GM12878 (cell line): ENCODE data around the gene PCTP. TPM values are rescaled to one million over a fixed set of nuclear protein-coding genes. Genes with fewer than 3 reads are reported as not detected.

Experiments used
- ATAC-seq: fragments of 200-7000 bp; cut with Tn5 transposase; 3 replicates; pipeline ENCODE4 v1.9.1; 2020; ENCODE audit warnings: mild to moderate bottlenecking, moderate library complexity
- BruUV-seq: library from RNA; stranded (reverse); fragments of 400-500 nt; replicated peaks from 2 replicates; lab custom pipeline; 2021; lab: Mats Ljungman, UMichigan
- CTCF ChIA-PET: fragments of 300-600 bp; sonication (Branson Sonifier 250); formaldehyde crosslinking; extraction: SDS; loops from one replicate; lab custom pipeline; 2021; ENCODE audit warnings: inconsistent platforms; lab: Yijun Ruan, JAX
- POLR2A ChIA-PET: fragments of 350-600 bp; formaldehyde crosslinking; extraction: SDS; loops from one replicate; lab custom pipeline; 2021; ENCODE audit warnings: inconsistent platforms; lab: Charles Lee
- RAD21 ChIA-PET: fragments of 300-600 bp; sonication (Branson Sonifier 250); formaldehyde crosslinking; loops from one replicate; lab custom pipeline; 2023; ENCODE audit warnings: antibody characterized with exemption; ENCODE audit not compliant: unreplicated experiment; lab: Charles Lee
- SMC1A ChIA-PET: fragments of 300-600 bp; sonication (Branson Sonifier 250); formaldehyde crosslinking; loops from one replicate; lab custom pipeline; 2023; ENCODE audit not compliant: unreplicated experiment, uncharacterized antibody; lab: Charles Lee
- DNase-seq: peaks from one replicate; pipeline ENCODE4 v3.0.0-alpha.2; 2011; ENCODE audit warnings: low read depth, low spot score
- FAIRE-seq: peaks from 3 replicates; lab custom pipeline; 2011; peaks lifted over from hg19 to GRCh38; lab: Jason Lieb, UNC
- H2AFZ ChIP-seq: 2 replicates; pipeline ENCODE4 v1.6.0; 2011; ENCODE audit warnings: low read depth, low read length, control low read depth; ENCODE audit not compliant: control insufficient read depth
- H3K27ac ChIP-seq: 2 replicates; pipeline ENCODE4 v1.5.1; 2011; ENCODE audit warnings: control low read depth; ENCODE audit not compliant: control insufficient read depth, insufficient read depth
- H3K27me3 ChIP-seq, 2 experiments: replicated peaks in 1 of 2; 2 replicates each; pipeline versions ENCODE4 v1.6.0 to v1.6.1; 2011; ENCODE audit warnings: low read length in 1 of 2; ENCODE audit not compliant: control insufficient read depth in 2 of 2, insufficient read depth in 2 of 2
- H3K36me3 ChIP-seq, 2 experiments: 2 replicates each; pipeline ENCODE4 v1.5.1; 2011; ENCODE audit warnings: low read length in 1 of 2; ENCODE audit not compliant: control insufficient read depth in 2 of 2, insufficient read depth in 2 of 2
- H3K4me1 ChIP-seq: 2 replicates; pipeline ENCODE4 v1.6.1; 2011; ENCODE audit warnings: mild to moderate bottlenecking, low read length, moderate library complexity, mixed read lengths; ENCODE audit not compliant: control insufficient read depth, insufficient read depth
- H3K4me2 ChIP-seq: 2 replicates; pipeline ENCODE4 v1.6.0; 2011; ENCODE audit warnings: control low read depth; ENCODE audit not compliant: control insufficient read depth, insufficient read depth
- H3K4me3 ChIP-seq: fragments of 200-600 bp; sonication (generic); 2 replicates; pipeline ENCODE4 v1.5.1; 2016
- H3K79me2 ChIP-seq: 2 replicates; pipeline ENCODE4 v1.6.0; 2011; ENCODE audit warnings: low read length; ENCODE audit not compliant: control insufficient read depth, insufficient read depth
- H3K9ac ChIP-seq: 2 replicates; pipeline ENCODE4 v1.8.0; 2011; ENCODE audit warnings: low read length, control low read depth, mixed read lengths; ENCODE audit not compliant: control insufficient read depth, insufficient read depth
- H3K9me3 ChIP-seq: replicated peaks from 3 replicates; pipeline ENCODE4 v1.5.1; 2011; ENCODE audit warnings: mild to moderate bottlenecking, low read length; ENCODE audit not compliant: control insufficient read depth, insufficient read depth
- H4K20me1 ChIP-seq: 2 replicates; pipeline ENCODE4 v1.6.0; 2011; ENCODE audit not compliant: control insufficient read depth, insufficient read depth
- CEBPB ChIP-seq, 2 experiments: fragments of 150-350 bp in 1 of 2; IDR thresholded peaks; 2 replicates each; pipeline ENCODE4 v1.6.1; 2012 to 2014; ENCODE audit warnings: low read depth in 2 of 2, low read length in 2 of 2, borderline replicate concordance in 1 of 2, inconsistent platforms in 1 of 2
- CTCF ChIP-seq, 3 experiments: IDR thresholded peaks in 2 of 3; conservative IDR thresholded peaks in 1 of 3; 2 replicates each; pipeline ENCODE4 v1.5.1; 2011; ENCODE audit warnings: low read depth in 3 of 3, low read length in 3 of 3, mild to moderate bottlenecking in 3 of 3, control low read depth in 2 of 3, moderate library complexity in 2 of 3, inconsistent platforms in 1 of 3, mixed read lengths in 1 of 3; ENCODE audit not compliant: control insufficient read depth in 2 of 3, insufficient read depth in 1 of 3; ENCODE audit errors: extremely low read depth in 1 of 3
- ESRRA ChIP-seq: IDR thresholded peaks from 2 replicates; pipeline ENCODE4 v1.6.1; 2012; ENCODE audit warnings: mild to moderate bottlenecking, low read length, improper control_type of control experiment
- IRF3 ChIP-seq: fragments of 450-650 bp; IDR thresholded peaks from 2 replicates; pipeline ENCODE4 v1.6.1; 2014; ENCODE audit warnings: mild to moderate bottlenecking
- KDM1A ChIP-seq: fragments of 200-600 bp; sonication (generic); IDR thresholded peaks from 2 replicates; pipeline ENCODE4 v1.6.1; 2016; ENCODE audit warnings: borderline replicate concordance
- SREBF1 ChIP-seq: IDR thresholded peaks from 2 replicates; pipeline ENCODE4 v1.6.1; 2012; ENCODE audit warnings: mild to moderate bottlenecking, low read length
- WGBS: methylation state at CpG from one replicate; pipeline ENCODE4 v1.1.6; 2016; ENCODE audit warnings: low lambda C conversion rate; ENCODE audit not compliant: insufficient replicate concordance, insufficient coverage; ENCODE audit errors: missing lambda C conversion rate; 5-methylcytosine and 5-hydroxymethylcytosine counted together
- in situ Hi-C: fragments of 300-500 bp; cut with MboI; formaldehyde crosslinking; loops from 9 replicates; pipeline ENCODE4 v1.14.3; 2018; ENCODE audit warnings: mixed read lengths
- intact Hi-C: fragments of 100-400 bp; cut with micrococcal nuclease; formaldehyde crosslinking; loops from one replicate; pipeline ENCODE4 v1.14.2; 2022; ENCODE audit not compliant: unreplicated experiment
- polyA plus RNA-seq, 11 experiments: library from polyadenylated mRNA; depleted of rRNA in 4 of 11; unstranded in 6 of 11; stranded (reverse) in 5 of 11; fragments of >200 nt; fragmentation: Nextera tagmentation in 4 of 11; fragmentation: Illumina TruSeq in 1 of 11; extraction: Ambion mirVana in 4 of 11; extraction: Trizol in 1 of 11; gene quantifications; 1 replicate in 1 of 11; 2 replicates in 10 of 11; pipeline versions ENCODE4 v1.2.1 to v1.2.3, GENCODE V29; 2011 to 2016; ENCODE audit warnings: inconsistent platforms in 2 of 11, missing spikeins in 2 of 11, low read depth in 1 of 11
- total RNA-seq, 4 experiments: library from RNA; depleted of rRNA in 3 of 4; stranded (reverse); fragments of >200 nt in 3 of 4; fragmentation: Illumina TruSeq in 1 of 4; extraction: Trizol in 1 of 4; gene quantifications; 2 replicates each; pipeline versions ENCODE4 v1.2.1 to v1.2.3, GENCODE V29; 2013 to 2021
- TF ChIP-seq, protein P1 (sequence below): fragments of 450-650 bp; formaldehyde crosslinking; IDR thresholded peaks from 2 replicates; pipeline ENCODE4 v1.4.0; 2020; ENCODE audit warnings: mild to moderate bottlenecking, moderate library complexity
- TF ChIP-seq, protein P2 (sequence below): fragments of 450-650 bp; IDR thresholded peaks from 2 replicates; pipeline ENCODE4 v1.6.1; 2018; ENCODE audit warnings: borderline replicate concordance, mild to moderate bottlenecking; ENCODE audit not compliant: partially characterized antibody

Gene PCTP
- total and polyA plus RNA-seq, 10 of the 15 experiments (the other 5 are each of a cell fraction or from before 2014, with no cell fraction given) = 1.4 to 26.8 (median 3.7) TPM

DNA sequence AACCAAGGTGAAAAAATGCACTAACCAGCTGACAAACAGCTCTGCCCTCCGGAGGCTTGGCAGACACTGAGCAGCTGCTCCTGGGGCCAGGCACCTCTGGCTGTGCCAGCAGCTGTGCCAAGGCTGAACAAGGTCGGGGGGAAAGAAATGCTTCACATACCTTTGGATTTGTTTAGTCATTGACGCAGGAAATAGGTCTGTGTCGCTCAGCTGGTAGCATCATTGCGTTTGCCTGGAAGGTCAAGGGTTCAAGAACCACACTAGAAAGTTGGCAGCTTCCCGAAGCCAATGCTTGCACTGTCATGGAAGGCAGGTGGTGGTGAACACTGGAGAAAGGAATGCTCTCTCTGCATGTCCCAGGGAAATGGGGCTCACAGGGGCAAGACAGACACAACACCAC, 63.5 kb downstream of the PCTP start (continued):
- TF ChIP-seq IRF3 = no peak
- TF ChIP-seq, all 136 proteins: peak for 0

GRCh38 chr17:55816532-55817396, 65.9 kb downstream of the PCTP start:
- no peak overlapping the region for H3K27ac ChIP-seq
- H3K79me2 ChIP-seq = no peaks in the 10 kb centered on the region
- 4% methylated on average over 8 of the region's 8 CpGs for WGBS
- no peaks in the 10 kb centered on the region for H3K27me3 ChIP-seq
- H3K9ac ChIP-seq = no peak overlapping the region
- ATAC-seq (no peak), FAIRE-seq (no peak), DNase-seq (no peak)
- H4K20me1 ChIP-seq = no peaks in the 10 kb centered on the region
- H3K4me1 ChIP-seq = no peaks in the 10 kb centered on the region
- H3K9me3 ChIP-seq = no peaks in the 10 kb centered on the region; the same call in 2 of the 3 replicates
- no peak overlapping the region for H2AFZ ChIP-seq
- ChIA-PET SMC1A (no interaction called here), CTCF (interaction anchor here (1.6 kb wide), 1 partner anchor 9 kb away, joined by 3 read pairs; no protein-coding TSS in a partner anchor), POLR2A (no interaction called here), RAD21 (no interaction called here)
- intact Hi-C loops = no loop called here
- in situ Hi-C loops = no loop called here
- no peak overlapping the region for H3K4me3 ChIP-seq
- H3K36me3 ChIP-seq = no peaks in the 10 kb centered on the region
- BruUV-seq = no TSS peak
- H3K4me2 ChIP-seq = no peak overlapping the region
- TF ChIP-seq, protein P1, sequence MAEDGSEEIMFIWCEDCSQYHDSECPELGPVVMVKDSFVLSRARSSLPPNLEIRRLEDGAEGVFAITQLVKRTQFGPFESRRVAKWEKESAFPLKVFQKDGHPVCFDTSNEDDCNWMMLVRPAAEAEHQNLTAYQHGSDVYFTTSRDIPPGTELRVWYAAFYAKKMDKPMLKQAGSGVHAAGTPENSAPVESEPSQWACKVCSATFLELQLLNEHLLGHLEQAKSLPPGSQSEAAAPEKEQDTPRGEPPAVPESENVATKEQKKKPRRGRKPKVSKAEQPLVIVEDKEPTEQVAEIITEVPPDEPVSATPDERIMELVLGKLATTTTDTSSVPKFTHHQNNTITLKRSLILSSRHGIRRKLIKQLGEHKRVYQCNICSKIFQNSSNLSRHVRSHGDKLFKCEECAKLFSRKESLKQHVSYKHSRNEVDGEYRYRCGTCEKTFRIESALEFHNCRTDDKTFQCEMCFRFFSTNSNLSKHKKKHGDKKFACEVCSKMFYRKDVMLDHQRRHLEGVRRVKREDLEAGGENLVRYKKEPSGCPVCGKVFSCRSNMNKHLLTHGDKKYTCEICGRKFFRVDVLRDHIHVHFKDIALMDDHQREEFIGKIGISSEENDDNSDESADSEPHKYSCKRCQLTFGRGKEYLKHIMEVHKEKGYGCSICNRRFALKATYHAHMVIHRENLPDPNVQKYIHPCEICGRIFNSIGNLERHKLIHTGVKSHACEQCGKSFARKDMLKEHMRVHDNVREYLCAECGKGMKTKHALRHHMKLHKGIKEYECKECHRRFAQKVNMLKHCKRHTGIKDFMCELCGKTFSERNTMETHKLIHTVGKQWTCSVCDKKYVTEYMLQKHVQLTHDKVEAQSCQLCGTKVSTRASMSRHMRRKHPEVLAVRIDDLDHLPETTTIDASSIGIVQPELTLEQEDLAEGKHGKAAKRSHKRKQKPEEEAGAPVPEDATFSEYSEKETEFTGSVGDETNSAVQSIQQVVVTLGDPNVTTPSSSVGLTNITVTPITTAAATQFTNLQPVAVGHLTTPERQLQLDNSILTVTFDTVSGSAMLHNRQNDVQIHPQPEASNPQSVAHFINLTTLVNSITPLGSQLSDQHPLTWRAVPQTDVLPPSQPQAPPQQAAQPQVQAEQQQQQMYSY (CRISPR knock-in tag) = no peak
- TF ChIP-seq ESRRA (no peak), CEBPB (IDR thresholded peaks at IDR 0.05; ENCODE audit: borderline replicate concordance in 1 of 2, low read depth in 2 of 2, low read length in 2 of 2) (no peak), SREBF1 (no peak), CTCF (IDR thresholded peaks at IDR 0.05 in 2 of 3, conservative IDR thresholded peaks at IDR 0.05 in 1 of 3; ENCODE audit: control insufficient read depth in 2 of 3, extremely low read depth in 1 of 3, insufficient read depth in 1 of 3, low read depth in 3 of 3, low read length in 3 of 3) (no peak), KDM1A (no peak)
- TF ChIP-seq, protein P2, sequence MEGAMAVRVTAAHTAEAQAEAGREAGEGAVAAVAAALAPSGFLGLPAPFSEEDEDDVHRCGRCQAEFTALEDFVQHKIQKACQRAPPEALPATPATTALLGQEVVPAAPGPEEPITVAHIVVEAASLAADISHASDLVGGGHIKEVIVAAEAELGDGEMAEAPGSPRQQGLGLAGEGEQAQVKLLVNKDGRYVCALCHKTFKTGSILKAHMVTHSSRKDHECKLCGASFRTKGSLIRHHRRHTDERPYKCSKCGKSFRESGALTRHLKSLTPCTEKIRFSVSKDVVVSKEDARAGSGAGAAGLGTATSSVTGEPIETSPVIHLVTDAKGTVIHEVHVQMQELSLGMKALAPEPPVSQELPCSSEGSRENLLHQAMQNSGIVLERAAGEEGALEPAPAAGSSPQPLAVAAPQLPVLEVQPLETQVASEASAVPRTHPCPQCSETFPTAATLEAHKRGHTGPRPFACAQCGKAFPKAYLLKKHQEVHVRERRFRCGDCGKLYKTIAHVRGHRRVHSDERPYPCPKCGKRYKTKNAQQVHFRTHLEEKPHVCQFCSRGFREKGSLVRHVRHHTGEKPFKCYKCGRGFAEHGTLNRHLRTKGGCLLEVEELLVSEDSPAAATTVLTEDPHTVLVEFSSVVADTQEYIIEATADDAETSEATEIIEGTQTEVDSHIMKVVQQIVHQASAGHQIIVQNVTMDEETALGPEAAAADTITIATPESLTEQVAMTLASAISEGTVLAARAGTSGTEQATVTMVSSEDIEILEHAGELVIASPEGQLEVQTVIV = no peak
